HepG2 (cell line): ENCODE measurements around the gene METTL27. TPM values are rescaled to one million over a fixed set of nuclear protein-coding genes. Genes with fewer than 3 reads are reported as not detected.

Experiments
- ATAC-seq: fragments of 200-7000 bp; cut with Tn5 transposase; 3 replicates; pipeline ENCODE4 v1.9.1; 2020; ENCODE audit warnings: mild to moderate bottlenecking, moderate library complexity
- BruUV-seq: library from RNA; stranded (reverse); fragments of 400-500 nt; replicated peaks from 2 replicates; lab custom pipeline; 2021; lab: Mats Ljungman, UMichigan
- CTCF ChIA-PET: fragments of 300-600 bp; formaldehyde crosslinking; extraction: SDS; loops from one replicate; lab custom pipeline; 2021; ENCODE audit warnings: low total read pairs, inconsistent platforms, low intra/inter-chr PET ratio; lab: Yijun Ruan, JAX
- POLR2A ChIA-PET: fragments of 350-600 bp; sonication (Branson Sonifier 250); formaldehyde crosslinking; loops from one replicate; lab custom pipeline; 2020; ENCODE audit warnings: antibody characterized with exemption, inconsistent platforms; lab: Yijun Ruan, JAX
- DNase-seq: peaks from one replicate; pipeline ENCODE4 v3.0.0-alpha.2; 2015; ENCODE audit warnings: low spot score
- FAIRE-seq: peaks from 3 replicates; lab custom pipeline; 2011; peaks lifted over from hg19 to GRCh38; lab: Jason Lieb, UNC
- H2AFZ ChIP-seq: one replicate; pipeline ENCODE4 v1.6.1; 2011; ENCODE audit warnings: low read length, inconsistent platforms
- H3K27ac ChIP-seq: fragments of 300-600 bp; 3 replicates; pipeline ENCODE4 v1.8.0; 2011; ENCODE audit warnings: mixed run types, mild to moderate bottlenecking, mixed read lengths, low read length, inconsistent platforms; ENCODE audit not compliant: insufficient read depth; ENCODE audit errors: extremely low read length
- H3K27me3 ChIP-seq, 2 experiments: fragments of 200-600 bp in 1 of 2; 2 replicates in 1 of 2; 3 replicates in 1 of 2; pipeline versions ENCODE4 v1.6.0 to v1.8.0; 2011; ENCODE audit warnings: low read length in 2 of 2, mild to moderate bottlenecking in 2 of 2, moderate library complexity in 2 of 2, inconsistent platforms in 1 of 2; ENCODE audit not compliant: insufficient read depth in 2 of 2, control insufficient read depth in 1 of 2
- H3K36me3 ChIP-seq, 2 experiments: fragments of 200-600 bp in 1 of 2; replicated peaks in 1 of 2; 2 replicates in 1 of 2; 3 replicates in 1 of 2; pipeline versions ENCODE4 v1.5.1 to v1.8.0; 2011; ENCODE audit warnings: low read length in 2 of 2, inconsistent platforms in 1 of 2; ENCODE audit not compliant: insufficient read depth in 2 of 2, control insufficient read depth in 1 of 2
- H3K4me1 ChIP-seq: 2 replicates; pipeline ENCODE4 v1.5.1; 2012; ENCODE audit warnings: low read length, inconsistent platforms; ENCODE audit not compliant: insufficient read depth
- H3K4me2 ChIP-seq: 2 replicates; pipeline ENCODE4 v1.6.0; 2011; ENCODE audit warnings: low read depth, low read length, inconsistent platforms
- H3K4me3 ChIP-seq, 3 experiments: fragments of 200-600 bp in 1 of 3; sonication (generic), shearing (Covaris generic) in 1 of 3; replicated peaks in 1 of 3; 2 replicates each; pipeline ENCODE4 v1.5.1; 2011 to 2016; ENCODE audit warnings: low read length in 3 of 3, inconsistent platforms in 2 of 3, low read depth in 2 of 3, mild to moderate bottlenecking in 2 of 3, control low read depth in 1 of 3, mixed read lengths in 1 of 3; ENCODE audit not compliant: insufficient read depth in 1 of 3
- H3K79me2 ChIP-seq: one replicate; pipeline ENCODE4 v1.6.1; 2011; ENCODE audit warnings: low read length, inconsistent platforms; ENCODE audit not compliant: insufficient read depth
- H3K9ac ChIP-seq: 2 replicates; pipeline ENCODE4 v1.6.0; 2011; ENCODE audit warnings: mild to moderate bottlenecking, low read depth, low read length, inconsistent platforms; ENCODE audit not compliant: insufficient read depth
- H3K9me3 ChIP-seq: 2 replicates; pipeline ENCODE4 v1.5.1; 2012; ENCODE audit warnings: mild to moderate bottlenecking, low read length
- H4K20me1 ChIP-seq: 2 replicates; pipeline ENCODE4 v1.6.0; 2011; ENCODE audit warnings: inconsistent platforms, mild to moderate bottlenecking, low read length, moderate library complexity; ENCODE audit not compliant: insufficient read depth
- AHDC1 ChIP-seq: sonication (generic); formaldehyde crosslinking; IDR thresholded peaks from 2 replicates; pipeline ENCODE4 v1.5.1; 2020; ENCODE audit warnings: mild to moderate bottlenecking, missing genetic modification reagents, borderline replicate concordance
- CENPT ChIP-seq: sonication (generic); formaldehyde crosslinking; IDR thresholded peaks from 2 replicates; pipeline ENCODE4 v1.8.0; 2022; ENCODE audit warnings: low read depth, mild to moderate bottlenecking, moderate library complexity, missing genetic modification reagents
- HDAC6 ChIP-seq: fragments of 200-600 bp; sonication (generic); IDR thresholded peaks from 2 replicates; pipeline ENCODE4 v1.7.0; 2017; ENCODE audit warnings: mild to moderate bottlenecking, antibody characterized with exemption, low read length, low read depth
- PHF5A ChIP-seq: IDR thresholded peaks from one replicate; pipeline ENCODE4 v1.6.1; 2018; ENCODE audit warnings: low read depth, missing genetic modification reagents; ENCODE audit not compliant: unreplicated experiment
- TRIM22 ChIP-seq: fragments of 450-650 bp; IDR thresholded peaks from 2 replicates; pipeline ENCODE4 v1.6.1; 2017
- ZNF276 ChIP-seq: sonication (generic); formaldehyde crosslinking; IDR thresholded peaks from 2 replicates; pipeline ENCODE4 v1.4.0; 2020; ENCODE audit warnings: mild to moderate bottlenecking, low read depth, missing genetic modification reagents
- ZNF430 ChIP-seq: sonication (generic); formaldehyde crosslinking; IDR thresholded peaks from 2 replicates; pipeline ENCODE4 v1.9.0; 2021; ENCODE audit warnings: mild to moderate bottlenecking, missing genetic modification reagents
- WGBS: methylation state at CpG from one replicate; pipeline ENCODE4 v1.1.6; 2017; ENCODE audit warnings: low lambda C conversion rate; 5-methylcytosine and 5-hydroxymethylcytosine counted together
- in situ Hi-C: cut with HindIII; loops from 2 replicates; pipeline ENCODE4 v1.10.0; 2017; ENCODE audit warnings: low pct_unique_long_range_greater_than_20kb; ENCODE audit not compliant: extremely low pct_ligation_motif_present
- intact Hi-C: fragments of 100-400 bp; cut with micrococcal nuclease; formaldehyde crosslinking; loops from one replicate; pipeline ENCODE4 v1.10.0; 2022; ENCODE audit not compliant: unreplicated experiment
- polyA plus RNA-seq, 8 experiments: library from polyadenylated mRNA; depleted of rRNA in 3 of 8; stranded (reverse) in 7 of 8; unstranded in 1 of 8; fragments of >200 nt; fragmentation: Illumina TruSeq in 4 of 8; extraction: Trizol in 4 of 8; gene quantifications; 2 replicates each; pipeline versions ENCODE4 v1.2.1 to v1.2.3, GENCODE V29; 2011 to 2016; ENCODE audit warnings: low read depth in 4 of 8, missing spikeins in 1 of 8, mixed read lengths in 1 of 8; ENCODE audit not compliant: insufficient read depth in 1 of 8
- total RNA-seq, 5 experiments: library from RNA; depleted of rRNA; stranded (reverse); fragments of >200 nt; fragmentation: Illumina TruSeq; extraction: Trizol; gene quantifications; 2 replicates each; pipeline ENCODE4 v1.2.3, GENCODE V29; 2016; ENCODE audit warnings: low read depth in 1 of 5
- TF ChIP-seq, protein P1 (sequence below): sonication (generic); formaldehyde crosslinking; IDR thresholded peaks from 2 replicates; pipeline ENCODE4 v1.5.1; 2020; ENCODE audit warnings: mild to moderate bottlenecking, missing genetic modification reagents, moderate library complexity
- TF ChIP-seq, protein P2 (sequence below): sonication (generic); formaldehyde crosslinking; IDR thresholded peaks from 2 replicates; pipeline ENCODE4 v1.8.1; 2022; ENCODE audit warnings: mild to moderate bottlenecking, missing genetic modification reagents

The METTL27 gene
- total and polyA plus RNA-seq, 2 of the 13 experiments (the other 11 are each of a cell fraction or from before 2014, with no cell fraction given), result 2.0 to 3.0 TPM

DNA sequence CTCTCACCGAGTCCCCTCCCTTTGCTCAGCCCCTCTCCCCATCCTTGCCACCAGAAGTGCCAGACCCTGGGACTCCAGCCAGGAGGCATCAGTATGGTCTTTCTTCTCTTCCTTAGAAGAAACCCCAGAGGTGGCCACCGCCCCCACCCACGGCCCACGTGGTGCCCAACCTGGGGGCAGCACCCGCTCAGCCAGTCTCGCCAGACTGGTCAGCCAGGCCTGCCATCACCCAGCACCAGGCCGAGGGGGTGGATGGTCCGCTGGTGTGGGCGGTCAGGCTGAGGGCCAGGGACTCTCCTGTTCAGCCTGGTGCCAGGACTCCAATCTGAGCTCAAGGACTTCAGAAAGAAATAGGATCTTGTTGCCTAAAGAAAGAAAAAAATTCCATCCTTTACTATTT lies 17.3 kb downstream of the METTL27 start:
- no peak for DNase-seq
- CTCF ChIA-PET, result no interaction called here
- peaks cover 54% of the 10 kb centered on the region for H3K4me1 ChIP-seq
- no peak for TF ChIP-seq TRIM22
- TF ChIP-seq, protein P1, sequence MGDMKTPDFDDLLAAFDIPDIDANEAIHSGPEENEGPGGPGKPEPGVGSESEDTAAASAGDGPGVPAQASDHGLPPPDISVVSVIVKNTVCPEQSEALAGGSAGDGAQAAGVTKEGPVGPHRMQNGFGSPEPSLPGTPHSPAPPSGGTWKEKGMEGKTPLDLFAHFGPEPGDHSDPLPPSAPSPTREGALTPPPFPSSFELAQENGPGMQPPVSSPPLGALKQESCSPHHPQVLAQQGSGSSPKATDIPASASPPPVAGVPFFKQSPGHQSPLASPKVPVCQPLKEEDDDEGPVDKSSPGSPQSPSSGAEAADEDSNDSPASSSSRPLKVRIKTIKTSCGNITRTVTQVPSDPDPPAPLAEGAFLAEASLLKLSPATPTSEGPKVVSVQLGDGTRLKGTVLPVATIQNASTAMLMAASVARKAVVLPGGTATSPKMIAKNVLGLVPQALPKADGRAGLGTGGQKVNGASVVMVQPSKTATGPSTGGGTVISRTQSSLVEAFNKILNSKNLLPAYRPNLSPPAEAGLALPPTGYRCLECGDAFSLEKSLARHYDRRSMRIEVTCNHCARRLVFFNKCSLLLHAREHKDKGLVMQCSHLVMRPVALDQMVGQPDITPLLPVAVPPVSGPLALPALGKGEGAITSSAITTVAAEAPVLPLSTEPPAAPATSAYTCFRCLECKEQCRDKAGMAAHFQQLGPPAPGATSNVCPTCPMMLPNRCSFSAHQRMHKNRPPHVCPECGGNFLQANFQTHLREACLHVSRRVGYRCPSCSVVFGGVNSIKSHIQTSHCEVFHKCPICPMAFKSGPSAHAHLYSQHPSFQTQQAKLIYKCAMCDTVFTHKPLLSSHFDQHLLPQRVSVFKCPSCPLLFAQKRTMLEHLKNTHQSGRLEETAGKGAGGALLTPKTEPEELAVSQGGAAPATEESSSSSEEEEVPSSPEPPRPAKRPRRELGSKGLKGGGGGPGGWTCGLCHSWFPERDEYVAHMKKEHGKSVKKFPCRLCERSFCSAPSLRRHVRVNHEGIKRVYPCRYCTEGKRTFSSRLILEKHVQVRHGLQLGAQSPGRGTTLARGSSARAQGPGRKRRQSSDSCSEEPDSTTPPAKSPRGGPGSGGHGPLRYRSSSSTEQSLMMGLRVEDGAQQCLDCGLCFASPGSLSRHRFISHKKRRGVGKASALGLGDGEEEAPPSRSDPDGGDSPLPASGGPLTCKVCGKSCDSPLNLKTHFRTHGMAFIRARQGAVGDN (CRISPR knock-in tag), result no peak
- TF ChIP-seq AHDC1, result no peak
- TF ChIP-seq ZNF276 (CRISPR knock-in tag), result no peak
- TF ChIP-seq ZNF430 (CRISPR knock-in tag), result no peak
- no peak for TF ChIP-seq HDAC6
- TF ChIP-seq PHF5A (CRISPR knock-in tag), result no peak
- no peak for TF ChIP-seq CENPT (CRISPR knock-in tag)
- TF ChIP-seq, protein P2, sequence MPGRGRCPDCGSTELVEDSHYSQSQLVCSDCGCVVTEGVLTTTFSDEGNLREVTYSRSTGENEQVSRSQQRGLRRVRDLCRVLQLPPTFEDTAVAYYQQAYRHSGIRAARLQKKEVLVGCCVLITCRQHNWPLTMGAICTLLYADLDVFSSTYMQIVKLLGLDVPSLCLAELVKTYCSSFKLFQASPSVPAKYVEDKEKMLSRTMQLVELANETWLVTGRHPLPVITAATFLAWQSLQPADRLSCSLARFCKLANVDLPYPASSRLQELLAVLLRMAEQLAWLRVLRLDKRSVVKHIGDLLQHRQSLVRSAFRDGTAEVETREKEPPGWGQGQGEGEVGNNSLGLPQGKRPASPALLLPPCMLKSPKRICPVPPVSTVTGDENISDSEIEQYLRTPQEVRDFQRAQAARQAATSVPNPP (CRISPR knock-in tag), result no peak

More for the DNA sequence above, 17.3 kb downstream of the METTL27 start:
- Histone ChIP-seq H3K27me3 (peaks cover 0 to 31% of the 10 kb centered on the region in 2 experiments; a peak in 3 of 5 replicates), H3K9ac (no peak overlapping the region), H3K27ac (no peak overlapping the region), H3K9me3 (no peaks in the 10 kb centered on the region), H4K20me1 (no peaks in the 10 kb centered on the region), H3K36me3 (no peaks in the 10 kb centered on the region), H2AFZ (no peak overlapping the region), H3K4me3 (no peak overlapping the region), H3K4me2 (no peak overlapping the region), H3K79me2 (no peaks in the 10 kb centered on the region)
- POLR2A ChIA-PET, result interaction anchor here (3.5 kb wide), 1 partner anchor 18 kb away, joined by 14 read pairs; the partner anchor contains the start of gene METTL27
- in situ Hi-C loops (no loop called here), intact Hi-C loops (no loop called here)
- WGBS, result 35% methylated on average over 6 of the region's 9 CpGs
- no TSS peak for BruUV-seq
- FAIRE-seq, result no peak
- ATAC-seq, result no peak
